Neural progenitor cell (in vitro differentiated cells): ENCODE data around the gene RBBP4. TPM values are rescaled to one million over a fixed set of nuclear protein-coding genes. Genes with fewer than 3 reads are reported as not detected.
A peak's percentile ranks its signal among the peaks of the same experiment; 100 is the strongest.

Experiments
- DNase-seq: peaks from one replicate; pipeline ENCODE4 v3.0.0-alpha.2; 2016; ENCODE audit warnings: low spot score
- H2AFZ ChIP-seq: fragments of 200-600 bp; sonication (generic); replicated peaks from 2 replicates; pipeline ENCODE4 v1.6.1; 2016; ENCODE audit warnings: antibody characterized with exemption
- H3F3A ChIP-seq: fragments of 200-600 bp; sonication (generic); 2 replicates; pipeline ENCODE4 v1.6.1; 2016; ENCODE audit warnings: antibody characterized with exemption, low read depth
- H3K27ac ChIP-seq: fragments of 200-600 bp; sonication (generic); 2 replicates; pipeline ENCODE4 v1.5.1; 2016; ENCODE audit warnings: mild to moderate bottlenecking
- H3K27me3 ChIP-seq: fragments of 200-600 bp; sonication (generic); 2 replicates; pipeline ENCODE4 v1.6.1; 2016; ENCODE audit warnings: mild to moderate bottlenecking, moderate library complexity
- H3K36me3 ChIP-seq: fragments of 200-600 bp; sonication (generic); 2 replicates; pipeline ENCODE4 v1.5.1; 2016
- H3K4me1 ChIP-seq: fragments of 200-600 bp; sonication (generic); 2 replicates; pipeline ENCODE4 v1.6.1; 2016; ENCODE audit warnings: mixed run types
- H3K4me2 ChIP-seq: fragments of 200-600 bp; sonication (generic); 2 replicates; pipeline ENCODE4 v1.6.1; 2016
- H3K4me3 ChIP-seq: fragments of 200-600 bp; sonication (generic); 2 replicates; pipeline ENCODE4 v1.5.1; 2016
- H3K79me2 ChIP-seq: fragments of 200-600 bp; sonication (generic); 2 replicates; pipeline ENCODE4 v1.6.1; 2016; ENCODE audit warnings: low read depth
- H3K9ac ChIP-seq: fragments of 200-600 bp; sonication (generic); 2 replicates; pipeline ENCODE4 v1.6.1; 2016
- H3K9me3 ChIP-seq: fragments of 200-600 bp; sonication (generic); 2 replicates; pipeline ENCODE4 v1.5.1; 2016; ENCODE audit warnings: low read depth
- H4K20me1 ChIP-seq: fragments of 200-600 bp; sonication (generic); 2 replicates; pipeline ENCODE4 v1.6.1; 2016; ENCODE audit warnings: low read depth
- H3K27ac Mint-ChIP-seq: 3 replicates; pipeline ENCODE4 v1.8.0; 2021; ENCODE audit warnings: mixed read lengths
- H3K27me3 Mint-ChIP-seq: 2 replicates; pipeline ENCODE4 v1.8.0; 2022; ENCODE audit warnings: low read depth, mild to moderate bottlenecking, inconsistent platforms, moderate library complexity, mixed read lengths; ENCODE audit not compliant: insufficient read depth
- H3K36me3 Mint-ChIP-seq: 3 replicates; pipeline ENCODE4 v1.8.0; 2021; ENCODE audit warnings: mixed read lengths
- H3K4me1 Mint-ChIP-seq: 3 replicates; pipeline ENCODE4 v1.8.0; 2021; ENCODE audit warnings: mixed read lengths
- H3K4me3 Mint-ChIP-seq: 3 replicates; pipeline ENCODE4 v1.8.0; 2021; ENCODE audit warnings: mild to moderate bottlenecking, moderate library complexity, mixed read lengths
- H3K9me3 Mint-ChIP-seq: 3 replicates; pipeline ENCODE4 v1.8.0; 2020; ENCODE audit warnings: mixed read lengths
- CTCF ChIP-seq: fragments of 200-600 bp; sonication (generic); IDR thresholded peaks from 2 replicates; pipeline ENCODE4 v1.5.1; 2017; ENCODE audit warnings: antibody characterized with exemption, mild to moderate bottlenecking
- EZH2 ChIP-seq: fragments of 200-600 bp; sonication (generic); IDR thresholded peaks from 2 replicates; pipeline ENCODE4 v1.6.1; 2017; ENCODE audit warnings: antibody characterized with exemption, mild to moderate bottlenecking, moderate library complexity
- EZH2phosphoT487 ChIP-seq: fragments of 200-600 bp; sonication (generic); IDR thresholded peaks from 2 replicates; pipeline ENCODE4 v1.6.1; 2017; ENCODE audit warnings: antibody characterized with exemption
- total RNA-seq: library from RNA; depleted of rRNA; stranded (reverse); fragments of >200 nt; gene quantifications from 2 replicates; pipeline ENCODE4 v1.2.3, GENCODE V29; 2015; ENCODE audit warnings: low replicate concordance

The RBBP4 gene
- total RNA-seq, 1 donor from 2014 or later: 474 TPM

- H3K27me3 Mint-ChIP-seq: no peaks in the 10 kb centered on the region
Measured at GRCh38 chr1:32644426-32644825, 6.6 kb upstream of the RBBP4 start.

GRCh38 chr1:32647308-32648134 is 3.5 kb upstream of the RBBP4 start:
- Mint-ChIP-seq H3K27ac (no peak overlapping the region), H3K4me1 (peaks cover 16% of the 10 kb centered on the region), H3K27me3 (no peaks in the 10 kb centered on the region), H3K9me3 (no peaks in the 10 kb centered on the region), H3K4me3 (peak overlapping the region; percentile 94), H3K36me3 (peaks cover 16% of the 10 kb centered on the region)
- no peak overlapping the region for H3K27ac ChIP-seq
- no peak overlapping the region for H3K4me2 ChIP-seq
- no peak for DNase-seq
- peaks cover 10% of the 10 kb centered on the region for H3K4me1 ChIP-seq
- peaks cover 5% of the 10 kb centered on the region for H3F3A ChIP-seq
- no peak overlapping the region for H2AFZ ChIP-seq
- no peak overlapping the region for H3K4me3 ChIP-seq
- no peaks in the 10 kb centered on the region for H3K27me3 ChIP-seq
- H3K36me3 ChIP-seq: no peaks in the 10 kb centered on the region
- peaks cover 79% of the 10 kb centered on the region for H3K79me2 ChIP-seq
- peaks cover 9% of the 10 kb centered on the region for H4K20me1 ChIP-seq
- H3K9me3 ChIP-seq: no peaks in the 10 kb centered on the region
- TF ChIP-seq EZH2 (no peak), EZH2phosphoT487 (no peak), CTCF (no peak)
- no peak overlapping the region for H3K9ac ChIP-seq

More at GRCh38 chr1:32644426-32644825, 6.6 kb upstream of the RBBP4 start:
- no peak overlapping the region for H3K4me3 ChIP-seq
- no peak overlapping the region for H3K4me2 ChIP-seq
- no peaks in the 10 kb centered on the region for H3K27me3 ChIP-seq
- H4K20me1 ChIP-seq: peaks cover 9% of the 10 kb centered on the region
- H3K4me1 Mint-ChIP-seq: peaks cover 10% of the 10 kb centered on the region
- no peak overlapping the region for H2AFZ ChIP-seq
- no peaks in the 10 kb centered on the region for H3K4me1 ChIP-seq
- H3K36me3 ChIP-seq: no peaks in the 10 kb centered on the region
- DNase-seq: no peak
- H3K27ac Mint-ChIP-seq: no peak overlapping the region
- peaks cover 81% of the 10 kb centered on the region for H3K79me2 ChIP-seq
- TF ChIP-seq EZH2 (no peak), CTCF (no peak), EZH2phosphoT487 (no peak)
- no peak overlapping the region for H3K9ac ChIP-seq
- H3F3A ChIP-seq: peaks cover 4% of the 10 kb centered on the region
- peaks cover 13% of the 10 kb centered on the region for H3K36me3 Mint-ChIP-seq
- no peak overlapping the region for H3K4me3 Mint-ChIP-seq
- no peaks in the 10 kb centered on the region for H3K9me3 ChIP-seq
- H3K9me3 Mint-ChIP-seq: no peaks in the 10 kb centered on the region
- no peak overlapping the region for H3K27ac ChIP-seq

GRCh38 chr1:32650248-32650751 is 708 bp upstream of the RBBP4 start, which contains the start of gene ZBTB8OS:
Gene ZBTB8OS (minus strand): TSS chr1:32650550. CDS start chr1:32650529, 21 bp downstream.
- H3K27ac ChIP-seq: peak within 1 kb of the TSS; percentile 98
- peak within 1 kb of the TSS; percentile 82 for H3K9ac ChIP-seq
- peak within 1 kb of the TSS; percentile 82 for H3K4me3 ChIP-seq
- H3K4me2 ChIP-seq: peak within 1 kb of the TSS; percentile 90
- peak within 1 kb of the TSS; percentile 94 for H3K4me3 Mint-ChIP-seq
- H3K27ac Mint-ChIP-seq: peak within 1 kb of the TSS; percentile 99
- peaks cover 8% of the 10 kb centered on the region for H3K36me3 ChIP-seq
- H3K9me3 Mint-ChIP-seq: no peaks in the 10 kb centered on the region
- TF ChIP-seq EZH2 (no peak), EZH2phosphoT487 (no peak), CTCF (no peak)
- H3K9me3 ChIP-seq: no peaks in the 10 kb centered on the region
- peaks cover 20% of the 10 kb centered on the region for H3F3A ChIP-seq
- H3K4me1 ChIP-seq: peaks cover 30% of the 10 kb centered on the region
- no peaks in the 10 kb centered on the region for H3K27me3 Mint-ChIP-seq
- no peaks in the 10 kb centered on the region for H3K27me3 ChIP-seq
- H3K79me2 ChIP-seq: peaks cover 88% of the 10 kb centered on the region
- H2AFZ ChIP-seq: peak within 1 kb of the TSS; percentile 88
- H4K20me1 ChIP-seq: peaks cover 22% of the 10 kb centered on the region
- H3K36me3 Mint-ChIP-seq: peaks cover 25% of the 10 kb centered on the region
- peak; percentile 95 for DNase-seq
- peaks cover 31% of the 10 kb centered on the region for H3K4me1 Mint-ChIP-seq
